Loucy (cell line): Measurements from ENCODE around the gene CENPN.

ENCODE experiments used
- CTCF ChIP-seq: fragments of 200-600 bp; sonication (generic); conservative IDR thresholded peaks from 2 replicates; pipeline ENCODE4 v1.5.1; 2014; ENCODE audit warnings: mild to moderate bottlenecking, antibody characterized with exemption, low read length
- EZH2phosphoT487 ChIP-seq: fragments of 200-600 bp; IDR thresholded peaks from 2 replicates; pipeline ENCODE4 v1.6.1; 2018; ENCODE audit warnings: antibody characterized with exemption, mild to moderate bottlenecking, moderate library complexity, borderline replicate concordance

- TF ChIP-seq CTCF = no peak
- TF ChIP-seq EZH2phosphoT487 = no peak
Observed at GRCh38 chr16:80996688-80997138, 10.3 kb upstream of the CENPN start.
